GM23338 (cell line): ENCODE data around the gene SH3RF3. TPM values are rescaled to one million over a fixed set of nuclear protein-coding genes. Genes with fewer than 3 reads are reported as not detected.

Experiments used
- ATAC-seq: fragments of 200-7000 bp; cut with Tn5 transposase; 3 replicates; pipeline ENCODE4 v1.9.1; 2020
- DNase-seq: peaks from one replicate; pipeline ENCODE4 v3.0.0-alpha.2; 2015; ENCODE audit warnings: low spot score
- H2AFZ ChIP-seq: fragments of 200-600 bp; sonication (generic); 2 replicates; pipeline ENCODE4 v1.8.0; 2016; ENCODE audit warnings: antibody characterized with exemption, mild to moderate bottlenecking, moderate library complexity
- H3F3A ChIP-seq: fragments of 200-600 bp; sonication (generic); replicated peaks from 2 replicates; pipeline ENCODE4 v1.8.0; 2017; ENCODE audit warnings: antibody characterized with exemption, mixed run types, low read depth
- H3K27ac ChIP-seq: fragments of 200-600 bp; sonication (generic); 2 replicates; pipeline ENCODE4 v1.6.1; 2016; ENCODE audit warnings: low read depth
- H3K27me3 ChIP-seq: fragments of 200-600 bp; sonication (generic); 2 replicates; pipeline ENCODE4 v1.8.0; 2016; ENCODE audit warnings: mild to moderate bottlenecking, mixed run types, moderate library complexity; ENCODE audit not compliant: insufficient read depth
- H3K36me3 ChIP-seq: fragments of 200-600 bp; sonication (generic); 2 replicates; pipeline ENCODE4 v1.8.0; 2016; ENCODE audit warnings: mild to moderate bottlenecking; ENCODE audit not compliant: insufficient read depth
- H3K4me1 ChIP-seq: fragments of 200-600 bp; sonication (generic); 2 replicates; pipeline ENCODE4 v1.8.0; 2016; ENCODE audit warnings: mild to moderate bottlenecking, moderate library complexity; ENCODE audit not compliant: insufficient read depth
- H3K4me2 ChIP-seq: fragments of 200-600 bp; sonication (generic); 2 replicates; pipeline ENCODE4 v1.7.1; 2017; ENCODE audit warnings: mixed run types
- H3K4me3 ChIP-seq: fragments of 200-600 bp; sonication (generic); 2 replicates; pipeline ENCODE4 v1.6.1; 2016; ENCODE audit warnings: mixed run types
- H3K79me2 ChIP-seq: fragments of 200-600 bp; sonication (generic); replicated peaks from 2 replicates; pipeline ENCODE4 v1.8.0; 2017; ENCODE audit warnings: mild to moderate bottlenecking; ENCODE audit not compliant: insufficient read depth
- H3K9me2 ChIP-seq: fragments of 200-600 bp; sonication (generic); 2 replicates; pipeline ENCODE4 v1.8.0; 2017; ENCODE audit not compliant: insufficient read depth
- H4K20me1 ChIP-seq: fragments of 200-600 bp; sonication (generic); replicated peaks from 2 replicates; pipeline ENCODE4 v1.8.0; 2017; ENCODE audit warnings: mild to moderate bottlenecking; ENCODE audit not compliant: insufficient read depth
- H3K27ac Mint-ChIP-seq: 2 replicates; pipeline ENCODE4 v1.8.0; 2020; ENCODE audit warnings: inconsistent platforms, mild to moderate bottlenecking, moderate library complexity, mixed read lengths
- H3K27me3 Mint-ChIP-seq: 3 replicates; pipeline ENCODE4 v1.8.0; 2022; ENCODE audit warnings: low read depth, mild to moderate bottlenecking, moderate library complexity, mixed read lengths, inconsistent platforms; ENCODE audit not compliant: insufficient read depth, poor library complexity
- H3K36me3 Mint-ChIP-seq: 3 replicates; pipeline ENCODE4 v1.8.0; 2021; ENCODE audit warnings: low read depth, mild to moderate bottlenecking, inconsistent platforms, moderate library complexity, mixed read lengths
- H3K4me1 Mint-ChIP-seq: 3 replicates; pipeline ENCODE4 v1.8.0; 2020; ENCODE audit warnings: mild to moderate bottlenecking, inconsistent platforms, mixed read lengths
- H3K4me3 Mint-ChIP-seq: 3 replicates; pipeline ENCODE4 v1.8.0; 2021; ENCODE audit warnings: moderate library complexity, mild to moderate bottlenecking, inconsistent platforms, mixed read lengths
- H3K9me3 Mint-ChIP-seq: 3 replicates; pipeline ENCODE4 v1.8.0; 2020; ENCODE audit warnings: moderate library complexity, mild to moderate bottlenecking, inconsistent platforms, mixed read lengths
- CREB1 ChIP-seq: fragments of 250-450 bp; sonication (Bioruptor Pico); IDR thresholded peaks from 2 replicates; pipeline ENCODE4 v1.5.0; 2020; ENCODE audit warnings: low read depth, mild to moderate bottlenecking, moderate library complexity
- EZH2 ChIP-seq: fragments of 200-600 bp; sonication (generic); IDR thresholded peaks from one replicate; pipeline ENCODE4 v1.8.0; 2017; ENCODE audit warnings: antibody characterized with exemption, mild to moderate bottlenecking, low read depth; ENCODE audit not compliant: unreplicated experiment
- EZH2phosphoT487 ChIP-seq: fragments of 200-600 bp; sonication (generic); IDR thresholded peaks from one replicate; pipeline ENCODE4 v1.8.1; 2018; ENCODE audit warnings: antibody characterized with exemption; ENCODE audit not compliant: unreplicated experiment
- JUNB ChIP-seq: IDR thresholded peaks from one replicate; pipeline ENCODE4 v1.6.1; 2016; ENCODE audit warnings: antibody characterized with exemption; ENCODE audit not compliant: unreplicated experiment
- NANOG ChIP-seq: IDR thresholded peaks from 2 replicates; pipeline ENCODE4 v1.6.1; 2016; ENCODE audit warnings: antibody characterized with exemption, borderline replicate concordance
- POLR2AphosphoS5 ChIP-seq: IDR thresholded peaks from 2 replicates; pipeline ENCODE4 v1.6.1; 2016; ENCODE audit warnings: antibody characterized with exemption, low read depth
- STAT1 ChIP-seq: IDR thresholded peaks from one replicate; pipeline ENCODE4 v1.6.1; 2016; ENCODE audit warnings: antibody characterized with exemption; ENCODE audit not compliant: unreplicated experiment
- ZNF114 ChIP-seq: fragments of 250-450 bp; sonication (Bioruptor Pico); IDR thresholded peaks from 2 replicates; pipeline ENCODE4 v1.5.0; 2020; ENCODE audit warnings: mild to moderate bottlenecking, moderate library complexity
- ZNF331 ChIP-seq: fragments of 250-450 bp; sonication (Bioruptor Pico); IDR thresholded peaks from 2 replicates; pipeline ENCODE4 v1.5.0; 2020; ENCODE audit warnings: low read depth, mild to moderate bottlenecking, moderate library complexity
- polyA plus RNA-seq: library from polyadenylated mRNA; unstranded; fragments of >200 nt; fragmentation: Nextera tagmentation; extraction: Ambion mirVana; gene quantifications from 2 replicates; pipeline ENCODE4 v1.2.1, GENCODE V29; 2016
- total RNA-seq: library from RNA; depleted of rRNA; stranded (reverse); fragments of >200 nt; shearing (Covaris generic); gene quantifications from 2 replicates; pipeline ENCODE4 v1.2.3, GENCODE V29; 2014
- TF ChIP-seq, protein P1 (sequence below), 2 experiments: fragments of 200-600 bp in 1 of 2; sonication (generic) in 1 of 2; conservative IDR thresholded peaks; 2 replicates each; pipeline versions ENCODE4 v1.5.1 to v1.6.1; 2016 to 2017; ENCODE audit warnings: antibody characterized with exemption in 2 of 2, low read depth in 2 of 2, mild to moderate bottlenecking in 2 of 2, moderate library complexity in 1 of 2
- TF ChIP-seq, protein P2 (sequence below): IDR thresholded peaks from 2 replicates; pipeline ENCODE4 v1.6.1; 2016; ENCODE audit warnings: antibody characterized with exemption
- TF ChIP-seq, protein P3 (sequence below): IDR thresholded peaks from one replicate; pipeline ENCODE4 v1.6.1; 2018; ENCODE audit warnings: antibody characterized with exemption; ENCODE audit not compliant: unreplicated experiment
- TF ChIP-seq, protein P4 (sequence below): fragments of 250-450 bp; sonication (Bioruptor Pico); IDR thresholded peaks from 2 replicates; pipeline ENCODE4 v1.5.0; 2020; ENCODE audit warnings: mild to moderate bottlenecking, moderate library complexity

The SH3RF3 gene
- total and polyA plus RNA-seq, 2 experiments from 2014 or later, result 0.11 to 0.63 TPM

DNA sequence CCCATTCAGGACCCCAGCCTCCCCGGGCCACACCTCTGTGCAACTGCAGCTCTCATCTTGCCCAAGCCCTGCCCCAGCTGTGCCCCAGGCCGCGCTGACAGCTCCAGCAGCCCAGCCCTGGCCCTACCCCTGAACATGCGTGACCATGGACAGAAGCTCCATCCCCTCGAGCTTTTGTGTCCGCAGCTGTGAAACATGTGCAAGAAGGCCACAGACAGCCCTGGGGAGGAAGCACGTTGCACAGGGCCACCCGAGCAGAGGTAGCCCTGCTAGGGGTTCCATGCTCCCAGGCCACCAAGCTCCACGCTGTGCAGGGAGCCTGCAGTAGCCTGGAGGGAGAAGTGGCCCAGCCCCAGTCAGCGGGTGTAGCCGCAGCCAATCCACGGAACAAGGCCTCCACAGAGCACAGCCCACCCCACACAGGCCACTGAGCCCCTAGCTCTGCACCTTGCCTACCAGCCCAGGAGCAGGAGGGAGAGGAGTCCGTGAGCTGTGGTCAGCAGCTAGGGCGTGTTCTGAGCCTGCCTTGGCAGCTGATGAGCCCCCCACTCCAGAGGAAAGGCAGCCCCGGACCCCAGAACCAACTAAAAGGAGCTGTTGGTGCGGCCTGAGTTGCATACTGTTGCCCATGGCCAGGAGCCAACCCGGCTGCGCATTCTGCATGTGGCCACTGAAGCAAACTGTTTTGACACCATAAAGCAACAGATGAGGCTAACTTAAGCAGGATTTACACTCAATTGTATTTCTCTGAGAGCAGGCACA lies 300.7 kb downstream of the SH3RF3 start:
- H3K4me2 ChIP-seq, result no peak overlapping the region
- H3K27ac ChIP-seq, result no peak overlapping the region
- no peaks in the 10 kb centered on the region for H3K4me1 ChIP-seq
- H3K4me3 Mint-ChIP-seq, result no peak overlapping the region
- no peaks in the 10 kb centered on the region for H3F3A ChIP-seq
- peaks cover 8% of the 10 kb centered on the region for H3K27me3 Mint-ChIP-seq
- H3K36me3 Mint-ChIP-seq, result no peaks in the 10 kb centered on the region
- no peaks in the 10 kb centered on the region for H3K4me1 Mint-ChIP-seq
- TF ChIP-seq STAT1 (no peak), ZNF114 (CRISPR knock-in tag) (no peak), JUNB (no peak), ZNF331 (no peak), EZH2phosphoT487 (no peak), NANOG (no peak), CREB1 (no peak), POLR2AphosphoS5 (no peak), EZH2 (no peak)
- TF ChIP-seq, protein P1, sequence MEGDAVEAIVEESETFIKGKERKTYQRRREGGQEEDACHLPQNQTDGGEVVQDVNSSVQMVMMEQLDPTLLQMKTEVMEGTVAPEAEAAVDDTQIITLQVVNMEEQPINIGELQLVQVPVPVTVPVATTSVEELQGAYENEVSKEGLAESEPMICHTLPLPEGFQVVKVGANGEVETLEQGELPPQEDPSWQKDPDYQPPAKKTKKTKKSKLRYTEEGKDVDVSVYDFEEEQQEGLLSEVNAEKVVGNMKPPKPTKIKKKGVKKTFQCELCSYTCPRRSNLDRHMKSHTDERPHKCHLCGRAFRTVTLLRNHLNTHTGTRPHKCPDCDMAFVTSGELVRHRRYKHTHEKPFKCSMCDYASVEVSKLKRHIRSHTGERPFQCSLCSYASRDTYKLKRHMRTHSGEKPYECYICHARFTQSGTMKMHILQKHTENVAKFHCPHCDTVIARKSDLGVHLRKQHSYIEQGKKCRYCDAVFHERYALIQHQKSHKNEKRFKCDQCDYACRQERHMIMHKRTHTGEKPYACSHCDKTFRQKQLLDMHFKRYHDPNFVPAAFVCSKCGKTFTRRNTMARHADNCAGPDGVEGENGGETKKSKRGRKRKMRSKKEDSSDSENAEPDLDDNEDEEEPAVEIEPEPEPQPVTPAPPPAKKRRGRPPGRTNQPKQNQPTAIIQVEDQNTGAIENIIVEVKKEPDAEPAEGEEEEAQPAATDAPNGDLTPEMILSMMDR (conservative IDR thresholded peaks at IDR 0.05; ENCODE audit: low read depth in 2 of 2), result no peak
- TF ChIP-seq, protein P2, sequence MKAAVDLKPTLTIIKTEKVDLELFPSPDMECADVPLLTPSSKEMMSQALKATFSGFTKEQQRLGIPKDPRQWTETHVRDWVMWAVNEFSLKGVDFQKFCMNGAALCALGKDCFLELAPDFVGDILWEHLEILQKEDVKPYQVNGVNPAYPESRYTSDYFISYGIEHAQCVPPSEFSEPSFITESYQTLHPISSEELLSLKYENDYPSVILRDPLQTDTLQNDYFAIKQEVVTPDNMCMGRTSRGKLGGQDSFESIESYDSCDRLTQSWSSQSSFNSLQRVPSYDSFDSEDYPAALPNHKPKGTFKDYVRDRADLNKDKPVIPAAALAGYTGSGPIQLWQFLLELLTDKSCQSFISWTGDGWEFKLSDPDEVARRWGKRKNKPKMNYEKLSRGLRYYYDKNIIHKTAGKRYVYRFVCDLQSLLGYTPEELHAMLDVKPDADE, result no peak
- TF ChIP-seq, protein P3, sequence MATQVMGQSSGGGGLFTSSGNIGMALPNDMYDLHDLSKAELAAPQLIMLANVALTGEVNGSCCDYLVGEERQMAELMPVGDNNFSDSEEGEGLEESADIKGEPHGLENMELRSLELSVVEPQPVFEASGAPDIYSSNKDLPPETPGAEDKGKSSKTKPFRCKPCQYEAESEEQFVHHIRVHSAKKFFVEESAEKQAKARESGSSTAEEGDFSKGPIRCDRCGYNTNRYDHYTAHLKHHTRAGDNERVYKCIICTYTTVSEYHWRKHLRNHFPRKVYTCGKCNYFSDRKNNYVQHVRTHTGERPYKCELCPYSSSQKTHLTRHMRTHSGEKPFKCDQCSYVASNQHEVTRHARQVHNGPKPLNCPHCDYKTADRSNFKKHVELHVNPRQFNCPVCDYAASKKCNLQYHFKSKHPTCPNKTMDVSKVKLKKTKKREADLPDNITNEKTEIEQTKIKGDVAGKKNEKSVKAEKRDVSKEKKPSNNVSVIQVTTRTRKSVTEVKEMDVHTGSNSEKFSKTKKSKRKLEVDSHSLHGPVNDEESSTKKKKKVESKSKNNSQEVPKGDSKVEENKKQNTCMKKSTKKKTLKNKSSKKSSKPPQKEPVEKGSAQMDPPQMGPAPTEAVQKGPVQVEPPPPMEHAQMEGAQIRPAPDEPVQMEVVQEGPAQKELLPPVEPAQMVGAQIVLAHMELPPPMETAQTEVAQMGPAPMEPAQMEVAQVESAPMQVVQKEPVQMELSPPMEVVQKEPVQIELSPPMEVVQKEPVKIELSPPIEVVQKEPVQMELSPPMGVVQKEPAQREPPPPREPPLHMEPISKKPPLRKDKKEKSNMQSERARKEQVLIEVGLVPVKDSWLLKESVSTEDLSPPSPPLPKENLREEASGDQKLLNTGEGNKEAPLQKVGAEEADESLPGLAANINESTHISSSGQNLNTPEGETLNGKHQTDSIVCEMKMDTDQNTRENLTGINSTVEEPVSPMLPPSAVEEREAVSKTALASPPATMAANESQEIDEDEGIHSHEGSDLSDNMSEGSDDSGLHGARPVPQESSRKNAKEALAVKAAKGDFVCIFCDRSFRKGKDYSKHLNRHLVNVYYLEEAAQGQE, result no peak
- TF ChIP-seq, protein P4, sequence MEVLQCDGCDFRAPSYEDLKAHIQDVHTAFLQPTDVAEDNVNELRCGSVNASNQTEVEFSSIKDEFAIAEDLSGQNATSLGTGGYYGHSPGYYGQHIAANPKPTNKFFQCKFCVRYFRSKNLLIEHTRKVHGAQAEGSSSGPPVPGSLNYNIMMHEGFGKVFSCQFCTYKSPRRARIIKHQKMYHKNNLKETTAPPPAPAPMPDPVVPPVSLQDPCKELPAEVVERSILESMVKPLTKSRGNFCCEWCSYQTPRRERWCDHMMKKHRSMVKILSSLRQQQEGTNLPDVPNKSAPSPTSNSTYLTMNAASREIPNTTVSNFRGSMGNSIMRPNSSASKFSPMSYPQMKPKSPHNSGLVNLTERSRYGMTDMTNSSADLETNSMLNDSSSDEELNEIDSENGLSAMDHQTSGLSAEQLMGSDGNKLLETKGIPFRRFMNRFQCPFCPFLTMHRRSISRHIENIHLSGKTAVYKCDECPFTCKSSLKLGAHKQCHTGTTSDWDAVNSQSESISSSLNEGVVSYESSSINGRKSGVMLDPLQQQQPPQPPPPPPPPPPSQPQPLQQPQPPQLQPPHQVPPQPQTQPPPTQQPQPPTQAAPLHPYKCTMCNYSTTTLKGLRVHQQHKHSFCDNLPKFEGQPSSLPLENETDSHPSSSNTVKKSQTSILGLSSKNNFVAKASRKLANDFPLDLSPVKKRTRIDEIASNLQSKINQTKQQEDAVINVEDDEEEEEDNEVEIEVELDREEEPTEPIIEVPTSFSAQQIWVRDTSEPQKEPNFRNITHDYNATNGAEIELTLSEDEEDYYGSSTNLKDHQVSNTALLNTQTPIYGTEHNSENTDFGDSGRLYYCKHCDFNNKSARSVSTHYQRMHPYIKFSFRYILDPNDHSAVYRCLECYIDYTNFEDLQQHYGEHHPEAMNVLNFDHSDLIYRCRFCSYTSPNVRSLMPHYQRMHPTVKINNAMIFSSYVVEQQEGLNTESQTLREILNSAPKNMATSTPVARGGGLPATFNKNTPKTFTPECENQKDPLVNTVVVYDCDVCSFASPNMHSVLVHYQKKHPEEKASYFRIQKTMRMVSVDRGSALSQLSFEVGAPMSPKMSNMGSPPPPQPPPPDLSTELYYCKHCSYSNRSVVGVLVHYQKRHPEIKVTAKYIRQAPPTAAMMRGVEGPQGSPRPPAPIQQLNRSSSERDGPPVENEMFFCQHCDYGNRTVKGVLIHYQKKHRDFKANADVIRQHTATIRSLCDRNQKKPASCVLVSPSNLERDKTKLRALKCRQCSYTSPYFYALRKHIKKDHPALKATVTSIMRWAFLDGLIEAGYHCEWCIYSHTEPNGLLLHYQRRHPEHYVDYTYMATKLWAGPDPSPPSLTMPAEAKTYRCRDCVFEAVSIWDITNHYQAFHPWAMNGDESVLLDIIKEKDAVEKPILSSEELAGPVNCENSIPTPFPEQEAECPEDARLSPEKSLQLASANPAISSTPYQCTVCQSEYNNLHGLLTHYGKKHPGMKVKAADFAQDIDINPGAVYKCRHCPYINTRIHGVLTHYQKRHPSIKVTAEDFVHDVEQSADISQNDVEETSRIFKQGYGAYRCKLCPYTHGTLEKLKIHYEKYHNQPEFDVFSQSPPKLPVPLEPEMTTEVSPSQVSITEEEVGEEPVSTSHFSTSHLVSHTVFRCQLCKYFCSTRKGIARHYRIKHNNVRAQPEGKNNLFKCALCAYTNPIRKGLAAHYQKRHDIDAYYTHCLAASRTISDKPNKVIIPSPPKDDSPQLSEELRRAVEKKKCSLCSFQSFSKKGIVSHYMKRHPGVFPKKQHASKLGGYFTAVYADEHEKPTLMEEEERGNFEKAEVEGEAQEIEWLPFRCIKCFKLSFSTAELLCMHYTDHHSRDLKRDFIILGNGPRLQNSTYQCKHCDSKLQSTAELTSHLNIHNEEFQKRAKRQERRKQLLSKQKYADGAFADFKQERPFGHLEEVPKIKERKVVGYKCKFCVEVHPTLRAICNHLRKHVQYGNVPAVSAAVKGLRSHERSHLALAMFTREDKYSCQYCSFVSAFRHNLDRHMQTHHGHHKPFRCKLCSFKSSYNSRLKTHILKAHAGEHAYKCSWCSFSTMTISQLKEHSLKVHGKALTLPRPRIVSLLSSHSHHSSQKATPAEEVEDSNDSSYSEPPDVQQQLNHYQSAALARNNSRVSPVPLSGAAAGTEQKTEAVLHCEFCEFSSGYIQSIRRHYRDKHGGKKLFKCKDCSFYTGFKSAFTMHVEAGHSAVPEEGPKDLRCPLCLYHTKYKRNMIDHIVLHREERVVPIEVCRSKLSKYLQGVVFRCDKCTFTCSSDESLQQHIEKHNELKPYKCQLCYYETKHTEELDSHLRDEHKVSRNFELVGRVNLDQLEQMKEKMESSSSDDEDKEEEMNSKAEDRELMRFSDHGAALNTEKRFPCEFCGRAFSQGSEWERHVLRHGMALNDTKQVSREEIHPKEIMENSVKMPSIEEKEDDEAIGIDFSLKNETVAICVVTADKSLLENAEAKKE, result no peak
- no peaks in the 10 kb centered on the region for H4K20me1 ChIP-seq
- no peaks in the 10 kb centered on the region for H3K79me2 ChIP-seq
- no peak for ATAC-seq
- H3K36me3 ChIP-seq, result no peaks in the 10 kb centered on the region
- 0 out of 2 replicates have a peak, but pooled peaks cover 3% of the 10 kb centered on the region for H3K9me2 ChIP-seq
- no peak overlapping the region for H2AFZ ChIP-seq
- H3K27me3 ChIP-seq, result no peaks in the 10 kb centered on the region
- H3K9me3 Mint-ChIP-seq, result no peaks in the 10 kb centered on the region
- no peak overlapping the region for H3K27ac Mint-ChIP-seq
- no peak overlapping the region for H3K4me3 ChIP-seq
- no peak for DNase-seq
